Tibial nerve (tissue), 4 donors: Measurements from ENCODE around the gene OR52L1.

Experiments
- CTCF ChIP-seq, 5 experiments: fragments of 200-600 bp in 3 of 5; fragments of 450-650 bp in 2 of 5; sonication (generic) in 3 of 5; IDR thresholded peaks; one replicate each; pipeline ENCODE4 v1.5.1; 2016 to 2019; ENCODE audit warnings: antibody characterized with exemption in 5 of 5, mild to moderate bottlenecking in 3 of 5, moderate library complexity in 2 of 5
- EP300 ChIP-seq, 2 donors: sonication (generic); formaldehyde crosslinking; IDR thresholded peaks; one replicate each; pipeline ENCODE4 v1.6.1; 2017; ENCODE audit warnings: antibody characterized with exemption in 2 of 2, mild to moderate bottlenecking in 1 of 2
- POLR2A ChIP-seq, 2 donors: fragments of 450-650 bp; IDR thresholded peaks; one replicate each; pipeline ENCODE4 v1.6.1; 2017; ENCODE audit warnings: antibody characterized with exemption in 2 of 2, mild to moderate bottlenecking in 2 of 2, moderate library complexity in 2 of 2

DNA sequence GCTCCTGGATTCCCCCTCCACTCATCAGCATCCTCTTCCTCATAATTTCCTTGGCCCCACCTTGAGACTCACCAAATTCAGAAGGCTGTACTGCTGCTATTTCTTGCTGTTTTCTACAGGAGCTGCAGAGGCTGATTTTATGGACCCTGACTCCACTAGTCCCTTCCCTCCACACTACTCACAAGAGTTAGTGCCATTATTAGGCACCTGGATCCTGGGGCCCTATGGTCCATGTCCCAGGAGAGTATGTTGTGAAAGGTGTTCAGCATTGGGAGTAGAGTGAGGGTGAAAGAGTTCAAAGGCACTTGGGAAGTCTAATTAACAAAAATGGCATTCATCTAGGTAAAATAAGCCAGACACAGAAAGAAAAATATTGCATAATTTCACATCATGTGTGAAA, 20.1 kb upstream of the OR52L1 start, which contains the start of gene OR56A4:
- no peak for TF ChIP-seq POLR2A (IDR thresholded peaks at IDR 0.05)
- TF ChIP-seq CTCF (IDR thresholded peaks at IDR 0.05): no peak
- TF ChIP-seq EP300 (IDR thresholded peaks at IDR 0.05): no peak
